Liver (tissue), 3 donors: ENCODE results near the gene PUS3.

Experiments used
- GABPA ChIP-seq, 2 donors: IDR thresholded peaks in 1 of 2; conservative IDR thresholded peaks in 1 of 2; 2 replicates each; pipeline ENCODE4 v1.6.1; 2016; ENCODE audit warnings: antibody characterized with exemption in 2 of 2, mild to moderate bottlenecking in 1 of 2, moderate library complexity in 1 of 2
- HNF4G ChIP-seq: IDR thresholded peaks from 2 replicates; pipeline ENCODE4 v1.6.1; 2016; ENCODE audit warnings: antibody characterized with exemption
- JUND ChIP-seq, 2 donors: IDR thresholded peaks; 2 replicates each; pipeline ENCODE4 v1.6.1; 2016; ENCODE audit warnings: antibody characterized with exemption in 2 of 2
- RAD21 ChIP-seq, 2 donors: IDR thresholded peaks; 2 replicates each; pipeline ENCODE4 v1.6.1; 2016; ENCODE audit warnings: antibody characterized with exemption in 2 of 2, mild to moderate bottlenecking in 2 of 2
- RXRA ChIP-seq, 2 donors: IDR thresholded peaks; 2 replicates each; pipeline ENCODE4 v1.6.1; 2017 to 2018; ENCODE audit warnings: antibody characterized with exemption in 2 of 2, mild to moderate bottlenecking in 1 of 2
- SP1 ChIP-seq: IDR thresholded peaks from 2 replicates; pipeline ENCODE4 v1.6.1; 2018; ENCODE audit warnings: antibody characterized with exemption, mild to moderate bottlenecking
- TAF1 ChIP-seq: conservative IDR thresholded peaks from 2 replicates; pipeline ENCODE4 v1.6.1; 2016; ENCODE audit warnings: antibody characterized with exemption, mild to moderate bottlenecking
- YY1 ChIP-seq: IDR thresholded peaks from 2 replicates; pipeline ENCODE4 v1.6.1; 2016; ENCODE audit warnings: antibody characterized with exemption, mild to moderate bottlenecking
- TF ChIP-seq, protein P1 (sequence below): fragments of 150-350 bp; IDR thresholded peaks from 2 replicates; pipeline ENCODE4 v1.5.1; 2017; ENCODE audit warnings: improper control_type of control experiment, low read depth, low read length; ENCODE audit not compliant: missing input control
- TF ChIP-seq, protein P2 (sequence below): IDR thresholded peaks from 2 replicates; pipeline ENCODE4 v1.6.1; 2016; ENCODE audit warnings: antibody characterized with exemption
- TF ChIP-seq, protein P3 (sequence below): IDR thresholded peaks from 2 replicates; pipeline ENCODE4 v1.6.1; 2016; ENCODE audit warnings: antibody characterized with exemption
- donor health status: healthy.
- donor health status: healthy.

DNA sequence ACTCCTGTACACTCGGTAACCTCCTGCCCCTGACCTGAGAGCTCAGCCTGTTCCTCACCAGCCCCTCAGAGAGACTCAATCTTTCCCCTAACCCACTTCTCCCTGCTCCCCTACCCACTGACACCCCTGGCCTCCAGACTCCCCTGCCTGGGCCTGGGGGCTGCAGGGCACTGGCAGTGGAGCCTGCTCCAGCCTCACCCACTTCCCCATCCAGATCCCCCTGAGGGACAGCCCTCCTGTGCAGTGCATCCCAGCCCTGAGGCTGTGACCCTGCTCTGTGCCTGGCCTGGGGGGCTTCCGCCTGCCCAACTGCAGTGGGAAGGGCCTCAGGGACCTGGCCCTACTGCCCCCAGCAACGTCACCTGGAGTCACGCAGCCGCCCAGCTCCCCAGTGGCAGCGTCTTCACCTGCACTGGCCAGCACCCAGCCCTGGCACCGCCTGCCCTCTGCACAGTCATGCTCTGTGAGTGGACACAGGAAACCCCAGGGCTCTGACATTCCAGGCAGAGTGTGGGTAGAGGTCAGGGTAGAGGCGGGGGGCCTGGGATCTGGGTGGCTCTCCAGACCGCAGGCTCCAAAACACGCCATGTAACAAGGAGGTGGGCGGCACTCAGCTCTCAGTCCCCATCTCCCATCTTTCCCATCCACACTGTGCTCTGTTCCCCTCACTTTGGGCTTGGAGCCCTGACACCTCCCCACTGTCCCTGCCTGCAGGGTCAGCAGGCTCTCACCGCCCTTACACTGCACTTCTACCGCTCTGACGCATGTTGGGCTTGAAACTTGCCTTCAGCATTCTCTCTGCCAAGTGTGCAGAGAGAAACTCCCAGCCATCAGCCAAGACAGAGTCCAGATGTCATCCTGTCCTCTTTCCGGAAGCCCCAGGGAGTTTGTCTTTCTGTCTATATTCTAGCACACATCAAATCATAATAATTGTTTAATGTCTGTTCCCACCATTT, 48.0 kb upstream of the PUS3 start:
- TF ChIP-seq, protein P1, sequence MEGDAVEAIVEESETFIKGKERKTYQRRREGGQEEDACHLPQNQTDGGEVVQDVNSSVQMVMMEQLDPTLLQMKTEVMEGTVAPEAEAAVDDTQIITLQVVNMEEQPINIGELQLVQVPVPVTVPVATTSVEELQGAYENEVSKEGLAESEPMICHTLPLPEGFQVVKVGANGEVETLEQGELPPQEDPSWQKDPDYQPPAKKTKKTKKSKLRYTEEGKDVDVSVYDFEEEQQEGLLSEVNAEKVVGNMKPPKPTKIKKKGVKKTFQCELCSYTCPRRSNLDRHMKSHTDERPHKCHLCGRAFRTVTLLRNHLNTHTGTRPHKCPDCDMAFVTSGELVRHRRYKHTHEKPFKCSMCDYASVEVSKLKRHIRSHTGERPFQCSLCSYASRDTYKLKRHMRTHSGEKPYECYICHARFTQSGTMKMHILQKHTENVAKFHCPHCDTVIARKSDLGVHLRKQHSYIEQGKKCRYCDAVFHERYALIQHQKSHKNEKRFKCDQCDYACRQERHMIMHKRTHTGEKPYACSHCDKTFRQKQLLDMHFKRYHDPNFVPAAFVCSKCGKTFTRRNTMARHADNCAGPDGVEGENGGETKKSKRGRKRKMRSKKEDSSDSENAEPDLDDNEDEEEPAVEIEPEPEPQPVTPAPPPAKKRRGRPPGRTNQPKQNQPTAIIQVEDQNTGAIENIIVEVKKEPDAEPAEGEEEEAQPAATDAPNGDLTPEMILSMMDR, result no peak
- no peak for TF ChIP-seq RAD21 (IDR thresholded peaks at IDR 0.05)
- TF ChIP-seq TAF1, result no peak
- TF ChIP-seq, protein P2, sequence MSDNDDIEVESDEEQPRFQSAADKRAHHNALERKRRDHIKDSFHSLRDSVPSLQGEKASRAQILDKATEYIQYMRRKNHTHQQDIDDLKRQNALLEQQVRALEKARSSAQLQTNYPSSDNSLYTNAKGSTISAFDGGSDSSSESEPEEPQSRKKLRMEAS, result no peak
- TF ChIP-seq RXRA (IDR thresholded peaks at IDR 0.05), result peak in 1 of 2 donors; percentile 29
- TF ChIP-seq, protein P3, sequence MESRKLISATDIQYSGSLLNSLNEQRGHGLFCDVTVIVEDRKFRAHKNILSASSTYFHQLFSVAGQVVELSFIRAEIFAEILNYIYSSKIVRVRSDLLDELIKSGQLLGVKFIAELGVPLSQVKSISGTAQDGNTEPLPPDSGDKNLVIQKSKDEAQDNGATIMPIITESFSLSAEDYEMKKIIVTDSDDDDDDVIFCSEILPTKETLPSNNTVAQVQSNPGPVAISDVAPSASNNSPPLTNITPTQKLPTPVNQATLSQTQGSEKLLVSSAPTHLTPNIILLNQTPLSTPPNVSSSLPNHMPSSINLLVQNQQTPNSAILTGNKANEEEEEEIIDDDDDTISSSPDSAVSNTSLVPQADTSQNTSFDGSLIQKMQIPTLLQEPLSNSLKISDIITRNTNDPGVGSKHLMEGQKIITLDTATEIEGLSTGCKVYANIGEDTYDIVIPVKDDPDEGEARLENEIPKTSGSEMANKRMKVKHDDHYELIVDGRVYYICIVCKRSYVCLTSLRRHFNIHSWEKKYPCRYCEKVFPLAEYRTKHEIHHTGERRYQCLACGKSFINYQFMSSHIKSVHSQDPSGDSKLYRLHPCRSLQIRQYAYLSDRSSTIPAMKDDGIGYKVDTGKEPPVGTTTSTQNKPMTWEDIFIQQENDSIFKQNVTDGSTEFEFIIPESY, result no peak
- TF ChIP-seq SP1, result no peak
- TF ChIP-seq JUND (IDR thresholded peaks at IDR 0.05), result no peak
- TF ChIP-seq YY1, result no peak
- TF ChIP-seq HNF4G, result no peak
- TF ChIP-seq GABPA (IDR thresholded peaks at IDR 0.05 in 1 of 2, conservative IDR thresholded peaks at IDR 0.05 in 1 of 2), result no peak
